ENCODE results near the gene RAB40B. TPM values are rescaled to one million over a fixed set of nuclear protein-coding genes. Genes with fewer than 3 reads are reported as not detected.

The RAB40B gene
- total RNA-seq, 1 experiment from 2014 or later: 22.1 TPM

GRCh38 chr17:82723169-82723807 is 24.8 kb upstream of the RAB40B start:
- no peaks in the 10 kb centered on the region for H3K4me1 ChIP-seq (ENCODE audit: control insufficient read depth in 1 of 2, insufficient read depth in 2 of 2, low read length in 2 of 2)
- H3K36me3 ChIP-seq (ENCODE audit: control insufficient read depth in 1 of 2, insufficient read depth in 2 of 2, low read length in 2 of 2): peaks cover 31 to 53% of the 10 kb centered on the region in 2 experiments
- H2AFZ ChIP-seq (ENCODE audit: low read depth, low read length, poor library complexity, severe bottlenecking): no peak overlapping the region
- no peak overlapping the region for H3K4me2 ChIP-seq (ENCODE audit: low read length)
- POLR2A ChIA-PET: no interaction called here
- intact Hi-C loops (cut with micrococcal nuclease): no loop called here
- CTCF ChIA-PET: no interaction called here
- peaks cover 10% of the 10 kb centered on the region; the same call in 1 of the 2 replicates for H3K79me2 ChIP-seq (ENCODE audit: insufficient read depth, low read length)
- TF ChIP-seq CBX3 (IDR thresholded peaks at IDR 0.05; ENCODE audit: low read depth) (no peak), CEBPB (IDR thresholded peaks at IDR 0.05; ENCODE audit: low read depth) (no peak), EZH2 (IDR thresholded peaks at IDR 0.05) (no peak), RAD21 (IDR thresholded peaks at IDR 0.05; ENCODE audit: low read depth) (no peak), CTCF (IDR thresholded peaks at IDR 0.05 in 2 of 3, conservative IDR thresholded peaks at IDR 0.05 in 1 of 3; ENCODE audit: borderline replicate concordance in 1 of 3, insufficient read depth in 1 of 3, low read depth in 2 of 3, low read length in 2 of 3) (no peak)
- no peaks in the 10 kb centered on the region for H3K9me3 ChIP-seq (ENCODE audit: control insufficient read depth in 1 of 2, insufficient read depth in 1 of 2, low read depth in 1 of 2, low read length in 2 of 2)
- ATAC-seq: no peak
- no peaks in the 10 kb centered on the region for H3K27me3 ChIP-seq (ENCODE audit: insufficient read depth, low read length)
- H3K9ac ChIP-seq (ENCODE audit: low read length): no peak overlapping the region
- no peaks in the 10 kb centered on the region for H4K20me1 ChIP-seq (ENCODE audit: insufficient read depth)
- H3K4me3 ChIP-seq (replicated peaks in 1 of 2; ENCODE audit: low read depth in 1 of 2, low read length in 2 of 2): no peak overlapping the region
- RAD21 ChIA-PET (ENCODE audit: low non-redundant PET in 1 of 2, low total read pairs in 2 of 2, uncharacterized antibody in 2 of 2, unreplicated experiment in 2 of 2): no interaction called here
- no peaks in the 10 kb centered on the region for H3K9me2 ChIP-seq (ENCODE audit: insufficient read depth)
- no peak for DNase-seq (ENCODE audit: low read depth, low spot score)
- BruUV-seq (replicated peaks): no TSS peak
- H3K27ac ChIP-seq (ENCODE audit: low read depth, low read length): no peak overlapping the region

GRCh38 chr17:82722341-82723013 is 24.0 kb upstream of the RAB40B start:
- CTCF ChIA-PET: no interaction called here

More at GRCh38 chr17:82722341-82723013, 24.0 kb upstream of the RAB40B start:
- POLR2A ChIA-PET: no interaction called here
- H3K27ac ChIP-seq (ENCODE audit: low read depth, low read length): no peak overlapping the region
- no TSS peak for BruUV-seq (replicated peaks)
- H3K36me3 ChIP-seq (ENCODE audit: control insufficient read depth in 1 of 2, insufficient read depth in 2 of 2, low read length in 2 of 2): peaks cover 30 to 52% of the 10 kb centered on the region in 2 experiments
- RAD21 ChIA-PET (ENCODE audit: low non-redundant PET in 1 of 2, low total read pairs in 2 of 2, uncharacterized antibody in 2 of 2, unreplicated experiment in 2 of 2): no interaction called here
- no peak for TF ChIP-seq EGR1 (IDR thresholded peaks at IDR 0.05; ENCODE audit: low read depth)
- H2AFZ ChIP-seq (ENCODE audit: low read depth, low read length, poor library complexity, severe bottlenecking): no peak overlapping the region
- intact Hi-C loops (cut with micrococcal nuclease): no loop called here
- no peak overlapping the region for H3K4me3 ChIP-seq (replicated peaks in 1 of 2; ENCODE audit: low read depth in 1 of 2, low read length in 2 of 2)
- peaks cover 4 to 6% of the 10 kb centered on the region in 2 experiments; a peak in 3 of 4 replicates for H3K4me1 ChIP-seq (ENCODE audit: control insufficient read depth in 1 of 2, insufficient read depth in 2 of 2, low read length in 2 of 2)
- no peak for DNase-seq (ENCODE audit: low read depth, low spot score)
- no peak overlapping the region for H3K4me2 ChIP-seq (ENCODE audit: low read length)
- H3K9me3 ChIP-seq (ENCODE audit: control insufficient read depth in 1 of 2, insufficient read depth in 1 of 2, low read depth in 1 of 2, low read length in 2 of 2): no peaks in the 10 kb centered on the region
- no peaks in the 10 kb centered on the region for H4K20me1 ChIP-seq (ENCODE audit: insufficient read depth)
- no peaks in the 10 kb centered on the region for H3K27me3 ChIP-seq (ENCODE audit: insufficient read depth, low read length)
- H3K79me2 ChIP-seq (ENCODE audit: insufficient read depth, low read length): peaks cover 18% of the 10 kb centered on the region
- H3K9ac ChIP-seq (ENCODE audit: low read length): no peak overlapping the region
- no peaks in the 10 kb centered on the region for H3K9me2 ChIP-seq (ENCODE audit: insufficient read depth)
- ATAC-seq: no peak
